DND-41 (cell line): ENCODE measurements around the gene OR2K2.
"Not testable (repeated sequence)": the region's sequence is repeated elsewhere in the genome, so short reads cannot be mapped to it uniquely, and the experiment has no call there.

Experiments used
- ATAC-seq: fragments of 200-7000 bp; cut with Tn5 transposase; 3 replicates; pipeline ENCODE4 v1.9.1; 2021; ENCODE audit warnings: low read depth; ENCODE audit not compliant: insufficient read depth
- DNase-seq: peaks from one replicate; pipeline ENCODE4 v3.0.0-alpha.2; 2020
- H2AFZ ChIP-seq: 2 replicates; pipeline ENCODE4 v1.6.0; 2012; ENCODE audit warnings: low read depth, low read length
- H3K27ac ChIP-seq: 2 replicates; pipeline ENCODE4 v1.5.1; 2012; ENCODE audit warnings: low read length, inconsistent platforms
- H3K27me3 ChIP-seq: fragments of 200-600 bp; sonication (generic); 2 replicates; pipeline ENCODE4 v1.6.0; 2012; ENCODE audit warnings: low read length, mild to moderate bottlenecking, inconsistent platforms; ENCODE audit not compliant: insufficient read depth, poor library complexity
- H3K36me3 ChIP-seq: 2 replicates; pipeline ENCODE4 v1.5.1; 2012; ENCODE audit warnings: low read length, inconsistent platforms; ENCODE audit not compliant: insufficient read depth
- H3K4me1 ChIP-seq: 2 replicates; pipeline ENCODE4 v1.5.1; 2012; ENCODE audit warnings: mild to moderate bottlenecking, low read length; ENCODE audit not compliant: insufficient read depth
- H3K4me2 ChIP-seq: 2 replicates; pipeline ENCODE4 v1.6.0; 2012; ENCODE audit warnings: mild to moderate bottlenecking, moderate library complexity, low read length, inconsistent platforms; ENCODE audit not compliant: insufficient read depth
- H3K4me3 ChIP-seq, 2 experiments: fragments of 200-600 bp in 1 of 2; shearing (Covaris generic) in 1 of 2; 2 replicates each; pipeline ENCODE4 v1.5.1; 2012 to 2016; ENCODE audit warnings: inconsistent platforms in 2 of 2, low read length in 2 of 2, mild to moderate bottlenecking in 2 of 2, low read depth in 1 of 2, moderate library complexity in 1 of 2
- H3K79me2 ChIP-seq: 2 replicates; pipeline ENCODE4 v1.6.0; 2012; ENCODE audit warnings: low read length, inconsistent platforms; ENCODE audit not compliant: insufficient read depth
- H3K9ac ChIP-seq: 2 replicates; pipeline ENCODE4 v1.6.0; 2012; ENCODE audit warnings: low read depth, mild to moderate bottlenecking, inconsistent platforms, low read length, moderate library complexity
- H3K9me3 ChIP-seq: 2 replicates; pipeline ENCODE4 v1.5.1; 2012; ENCODE audit warnings: low read length, moderate library complexity, mild to moderate bottlenecking, inconsistent platforms; ENCODE audit not compliant: insufficient read depth, severe bottlenecking
- H4K20me1 ChIP-seq: 2 replicates; pipeline ENCODE4 v1.6.0; 2012; ENCODE audit warnings: low read length; ENCODE audit not compliant: insufficient read depth
- CTCF ChIP-seq: IDR thresholded peaks from 2 replicates; pipeline ENCODE4 v1.5.1; 2012; ENCODE audit warnings: borderline replicate concordance, low read length, moderate library complexity, mild to moderate bottlenecking; ENCODE audit not compliant: poor library complexity, severe bottlenecking; ENCODE audit errors: extremely low read depth
- EZH2 ChIP-seq: IDR thresholded peaks from 3 replicates; pipeline ENCODE4 v1.6.1; 2012; ENCODE audit warnings: borderline replicate concordance, low read depth, mild to moderate bottlenecking, moderate library complexity, low read length, inconsistent platforms; ENCODE audit not compliant: severe bottlenecking

The OR2K2 gene

DNA sequence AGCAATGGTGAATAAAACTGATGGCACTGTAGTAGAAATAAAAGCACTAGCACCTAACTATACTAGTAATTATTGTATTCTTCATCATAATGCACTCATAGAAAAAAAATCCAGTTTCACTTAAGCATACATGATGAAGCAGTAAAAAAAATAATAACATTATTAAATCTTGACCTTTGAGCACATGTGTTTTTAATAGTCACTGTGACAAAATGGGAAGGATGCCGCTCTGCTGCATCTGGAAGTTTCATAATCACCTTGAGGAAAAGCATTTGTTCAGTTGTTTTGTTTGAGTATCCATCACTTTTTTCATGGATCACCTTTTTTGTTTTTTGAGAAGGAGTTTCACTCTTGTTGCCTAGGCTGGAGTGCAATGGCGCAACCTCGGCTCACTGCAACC lies 13.2 kb downstream of the OR2K2 start:
- H3K9ac ChIP-seq, result no peak overlapping the region
- TF ChIP-seq CTCF (no peak), EZH2 (no peak)
- no peaks in the 10 kb centered on the region for H3K27me3 ChIP-seq
- H3K4me3 ChIP-seq, result no peak overlapping the region
- ATAC-seq (no peak), DNase-seq (no peak)
- H2AFZ ChIP-seq, result no peak overlapping the region
- no peaks in the 10 kb centered on the region for H3K9me3 ChIP-seq
- H3K4me1 ChIP-seq, result no peaks in the 10 kb centered on the region
- H3K4me2 ChIP-seq, result no peak overlapping the region
- no peaks in the 10 kb centered on the region for H4K20me1 ChIP-seq
- H3K36me3 ChIP-seq, result no peaks in the 10 kb centered on the region
- H3K79me2 ChIP-seq, result no peaks in the 10 kb centered on the region
- no peak overlapping the region for H3K27ac ChIP-seq

DNA sequence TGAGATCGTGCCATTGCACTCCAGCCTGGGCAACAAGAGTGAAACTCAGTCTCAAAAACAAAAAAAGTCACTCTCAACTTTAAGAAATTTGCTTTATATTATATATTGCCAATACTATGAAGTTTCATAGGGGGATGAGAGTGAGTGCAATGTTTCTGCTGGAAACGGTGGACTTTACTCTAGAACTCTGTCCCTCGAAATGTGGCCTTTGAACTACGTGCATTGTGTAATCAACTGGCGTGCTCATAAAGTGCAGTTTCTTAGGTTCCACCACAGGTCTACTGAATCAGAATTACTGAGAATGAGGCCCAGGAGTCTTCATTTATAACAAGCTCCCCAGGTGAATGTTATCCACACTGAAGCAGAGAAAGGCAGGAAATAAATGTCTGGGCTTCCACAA lies 24.1 kb downstream of the OR2K2 start:
- H3K4me3 ChIP-seq, result no peak overlapping the region
- no peak overlapping the region for H2AFZ ChIP-seq
- H4K20me1 ChIP-seq, result no peaks in the 10 kb centered on the region
- no peak for TF ChIP-seq EZH2
- TF ChIP-seq CTCF, result no peak
- H3K9me3 ChIP-seq, result no peaks in the 10 kb centered on the region
- H3K27me3 ChIP-seq, result no peaks in the 10 kb centered on the region
- no peak overlapping the region for H3K9ac ChIP-seq
- no peak for ATAC-seq
- no peaks in the 10 kb centered on the region for H3K79me2 ChIP-seq
- H3K27ac ChIP-seq, result no peak overlapping the region
- H3K36me3 ChIP-seq, result no peaks in the 10 kb centered on the region
- H3K4me2 ChIP-seq, result no peak overlapping the region
- no peak for DNase-seq
- no peaks in the 10 kb centered on the region for H3K4me1 ChIP-seq

DNA sequence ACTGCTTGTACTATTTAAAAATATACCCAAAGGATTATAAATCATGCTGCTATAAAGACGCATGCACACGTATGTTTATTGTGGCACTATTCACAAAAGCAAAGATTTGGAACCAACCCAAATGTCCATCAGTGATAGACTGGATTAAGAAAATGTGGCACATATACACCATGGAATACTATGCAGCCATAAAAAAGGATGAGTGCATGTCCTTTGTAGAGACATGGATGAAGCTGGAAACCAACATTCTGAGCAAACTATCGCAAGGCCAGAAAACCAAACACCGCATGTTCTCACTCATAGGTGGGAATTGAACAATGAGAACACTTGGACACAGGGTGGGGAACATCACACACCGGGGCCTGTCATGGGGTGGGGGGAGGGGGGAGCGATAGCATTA lies 26.0 kb downstream of the OR2K2 start:
- not testable (repeated sequence) for H3K9ac ChIP-seq, H3K79me2 ChIP-seq, H3K4me3 ChIP-seq, H3K27ac ChIP-seq, DNase-seq, H2AFZ ChIP-seq, H3K4me2 ChIP-seq, H3K27me3 ChIP-seq, H3K4me1 ChIP-seq, H3K9me3 ChIP-seq, H3K36me3 ChIP-seq, ATAC-seq, H4K20me1 ChIP-seq

DNA sequence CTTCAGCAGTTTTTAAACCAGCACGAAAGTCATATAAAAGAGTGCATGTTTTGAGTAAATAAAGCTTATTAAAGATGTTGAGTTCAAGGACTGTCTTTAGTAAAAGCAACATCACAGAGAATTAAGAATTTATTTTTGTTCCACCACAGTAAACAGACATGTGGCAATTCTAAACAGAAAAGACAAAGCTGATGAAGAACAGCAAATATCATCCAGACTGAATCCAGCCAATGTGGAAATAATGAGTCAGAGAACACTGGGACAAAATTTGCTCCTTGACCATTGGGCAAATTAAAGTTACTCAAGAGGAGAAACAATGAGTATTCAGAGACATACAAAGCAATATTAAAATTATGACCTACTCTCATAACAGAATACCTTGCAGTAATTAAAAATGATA lies 28.8 kb downstream of the OR2K2 start:
- Histone ChIP-seq H4K20me1 (no peaks in the 10 kb centered on the region), H3K27ac (no peak overlapping the region), H2AFZ (no peak overlapping the region), H3K27me3 (no peaks in the 10 kb centered on the region), H3K4me2 (no peak overlapping the region), H3K9ac (no peak overlapping the region), H3K79me2 (no peaks in the 10 kb centered on the region), H3K4me1 (no peaks in the 10 kb centered on the region; the same call in 1 of the 2 replicates), H3K9me3 (no peaks in the 10 kb centered on the region), H3K4me3 (no peak overlapping the region), H3K36me3 (no peaks in the 10 kb centered on the region)
- TF ChIP-seq CTCF, result no peak
- TF ChIP-seq EZH2, result no peak
- ATAC-seq (no peak), DNase-seq (no peak)
